Stimulated activated CD4-positive, alpha-beta T cell treated with anti-CD3 and anti-CD28 coated beads, Interleukin-2, amount 100 ng/mL, for 4 hours (primary cell): ENCODE data around the gene PITPNM2.
A peak's percentile ranks its signal among the peaks of the same experiment; 100 is the strongest.

ENCODE experiments used
- DNase-seq: peaks from one replicate; pipeline ENCODE4 v3.0.0-alpha.2; 2020; ENCODE audit warnings: low read depth

The PITPNM2 gene

GRCh38 chr12:123150744-123151456, at the start of gene PITPNM2:
TSS of gene PITPNM2 (minus strand) at chr12:123151090. CDS start at chr12:123034590, 116,500 bp downstream.
- peak; percentile 49 for DNase-seq

- no peak for DNase-seq
Observed at GRCh38 chr12:123200414-123200813, 49.5 kb upstream of the PITPNM2 start.

- DNase-seq, result no peak
Observed at GRCh38 chr12:123199936-123200335, 49.0 kb upstream of the PITPNM2 start.

- no peak for DNase-seq
Observed at GRCh38 chr12:123187637-123188036, 36.7 kb upstream of the PITPNM2 start.

GRCh38 chr12:123180171-123180570, 29.3 kb upstream of the PITPNM2 start:
- DNase-seq, result no peak

- no peak for DNase-seq
Observed at GRCh38 chr12:123171967-123172366, 21.1 kb upstream of the PITPNM2 start.

- DNase-seq, result no peak
Observed at GRCh38 chr12:123167329-123167728, 16.4 kb upstream of the PITPNM2 start.

GRCh38 chr12:123165537-123165936, 14.6 kb upstream of the PITPNM2 start:
- DNase-seq, result no peak

- DNase-seq, result no peak
Observed at GRCh38 chr12:123164710-123165261, 13.9 kb upstream of the PITPNM2 start.

- no peak for DNase-seq
Observed at GRCh38 chr12:123164222-123164621, 13.3 kb upstream of the PITPNM2 start.

- no peak for DNase-seq
Observed at GRCh38 chr12:123163227-123163626, 12.3 kb upstream of the PITPNM2 start.

- DNase-seq, result no peak
Observed at GRCh38 chr12:123160801-123161487, 10.1 kb upstream of the PITPNM2 start.

- DNase-seq, result no peak
Observed at GRCh38 chr12:123153906-123154305, 3.0 kb upstream of the PITPNM2 start.

- DNase-seq, result no peak
Observed at GRCh38 chr12:123152833-123153232, 1.9 kb upstream of the PITPNM2 start.

- no peak for DNase-seq
Observed at GRCh38 chr12:123151457-123152454, 866 bp upstream of the PITPNM2 start.

- DNase-seq, result no peak
Observed at GRCh38 chr12:123150275-123150743, 581 bp downstream of the PITPNM2 start.

GRCh38 chr12:123149501-123150274, 1.2 kb downstream of the PITPNM2 start:
- DNase-seq, result no peak

- DNase-seq, result no peak
Observed at GRCh38 chr12:123149088-123149487, 1.8 kb downstream of the PITPNM2 start.

GRCh38 chr12:123148655-123149054, 2.2 kb downstream of the PITPNM2 start:
- DNase-seq, result no peak

- DNase-seq, result no peak
Observed at GRCh38 chr12:123148223-123148622, 2.7 kb downstream of the PITPNM2 start.

- no peak for DNase-seq
Observed at GRCh38 chr12:123145211-123145610, 5.7 kb downstream of the PITPNM2 start.
